ENCODE results near the gene EIF6.
"Not testable (repeated sequence)": the region's sequence is repeated elsewhere in the genome, so short reads cannot be mapped to it uniquely, and the experiment has no call there.

Gene EIF6

GRCh38 chr20:35284267-35284991, at the start of gene EIF6:
Gene EIF6, minus strand, starts transcription at chr20:35284772. Its CDS starts 285 bp downstream, at chr20:35284487.
- DNase-seq (ENCODE audit: low read depth), result peak; percentile 60

GRCh38 chr20:35333606-35334005, 49.0 kb upstream of the EIF6 start:
- no peak for DNase-seq (ENCODE audit: low read depth)

GRCh38 chr20:35332540-35333200, 48.1 kb upstream of the EIF6 start:
- DNase-seq (ENCODE audit: low read depth), result no peak

GRCh38 chr20:35329435-35330139, 45.0 kb upstream of the EIF6 start:
- no peak for DNase-seq (ENCODE audit: low read depth)

- no peak for DNase-seq (ENCODE audit: low read depth)
Measured at GRCh38 chr20:35328689-35329088, 44.1 kb upstream of the EIF6 start.

GRCh38 chr20:35328095-35328685, 43.6 kb upstream of the EIF6 start:
- no peak for DNase-seq (ENCODE audit: low read depth)

- DNase-seq (ENCODE audit: low read depth), result no peak
Measured at GRCh38 chr20:35327074-35327976, 42.8 kb upstream of the EIF6 start.

- DNase-seq (ENCODE audit: low read depth), result no peak
Measured at GRCh38 chr20:35326740-35327073, 42.1 kb upstream of the EIF6 start.

GRCh38 chr20:35326021-35326739, 41.6 kb upstream of the EIF6 start:
- DNase-seq (ENCODE audit: low read depth), result no peak

- no peak for DNase-seq (ENCODE audit: low read depth)
Measured at GRCh38 chr20:35325401-35325800, 40.8 kb upstream of the EIF6 start.

GRCh38 chr20:35320396-35321126, 36.0 kb upstream of the EIF6 start:
- DNase-seq (ENCODE audit: low read depth), result no peak

GRCh38 chr20:35319871-35320197, 35.3 kb upstream of the EIF6 start:
- DNase-seq (ENCODE audit: low read depth), result no peak

GRCh38 chr20:35319192-35319870, 34.8 kb upstream of the EIF6 start:
- no peak for DNase-seq (ENCODE audit: low read depth)

- DNase-seq (ENCODE audit: low read depth), result no peak
Measured at GRCh38 chr20:35318502-35319157, 34.1 kb upstream of the EIF6 start.

GRCh38 chr20:35317416-35318210, 33.0 kb upstream of the EIF6 start:
- no peak for DNase-seq (ENCODE audit: low read depth)

GRCh38 chr20:35316086-35316485, 31.5 kb upstream of the EIF6 start:
- DNase-seq (ENCODE audit: low read depth), result no peak

- not testable (repeated sequence) for DNase-seq (ENCODE audit: low read depth)
Measured at GRCh38 chr20:35315632-35316020, 31.1 kb upstream of the EIF6 start.

GRCh38 chr20:35314816-35315631, 30.5 kb upstream of the EIF6 start:
- DNase-seq (ENCODE audit: low read depth), result no peak

Measured in stimulated activated CD4-positive, alpha-beta T cell treated with anti-CD3 and anti-CD28 coated beads, Interleukin-2, amount 100 ng/mL, for 4 hours (primary cell).